Measurements from ENCODE around the gene SPACA7.

The SPACA7 gene

GRCh38 chr13:112467236-112467635 is 91.1 kb downstream of the SPACA7 start:
- DNase-seq = no peak

GRCh38 chr13:112468069-112468468 is 91.9 kb downstream of the SPACA7 start:
- no peak for DNase-seq

GRCh38 chr13:112469071-112469745 is 93.1 kb downstream of the SPACA7 start:
- no peak for DNase-seq

GRCh38 chr13:112473818-112474217 is 97.7 kb downstream of the SPACA7 start:
- DNase-seq = no peak

- DNase-seq = no peak
These were observed 98.7 kb downstream of the SPACA7 start for GRCh38 chr13:112474869-112475268.

- DNase-seq = no peak
These were observed 99.7 kb downstream of the SPACA7 start for GRCh38 chr13:112475889-112476288.

GRCh38 chr13:112477070-112477619 is 101.0 kb downstream of the SPACA7 start:
- no peak for DNase-seq

GRCh38 chr13:112479389-112479788 is 103.2 kb downstream of the SPACA7 start:
- no peak for DNase-seq

GRCh38 chr13:112481458-112481857 is 105.3 kb downstream of the SPACA7 start:
- no peak for DNase-seq

- no peak for DNase-seq
These were observed 107.1 kb downstream of the SPACA7 start for GRCh38 chr13:112483299-112483698.
